CD4-positive, alpha-beta T cell treated with Interleukin-6 for 4 hours (primary cell): ENCODE measurements around the gene NRF1.

Source experiments
- DNase-seq: peaks from one replicate; pipeline ENCODE4 v3.0.0-alpha.2; 2020; ENCODE audit warnings: mixed read lengths

Gene NRF1

DNA sequence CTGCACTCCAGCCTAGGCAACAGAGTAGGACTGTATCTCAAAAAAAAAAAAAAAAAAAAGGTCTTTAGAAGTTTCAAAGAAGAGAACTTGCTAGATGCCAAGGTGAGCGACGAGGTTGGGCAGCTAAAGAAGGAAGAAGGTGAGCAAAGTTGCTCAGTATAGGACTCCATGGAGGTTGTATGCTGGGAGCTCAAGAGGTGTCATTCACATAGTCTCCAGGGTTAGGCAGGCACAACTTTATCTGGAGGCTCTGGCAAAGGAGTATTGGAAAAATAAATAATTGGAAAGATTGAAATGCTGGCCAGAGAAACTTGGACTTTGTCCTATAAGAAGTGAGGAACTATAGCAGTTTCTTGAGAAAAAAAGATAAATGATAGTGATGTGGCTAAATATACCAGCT is 74.5 kb downstream of the NRF1 start:
- no peak for DNase-seq

DNA sequence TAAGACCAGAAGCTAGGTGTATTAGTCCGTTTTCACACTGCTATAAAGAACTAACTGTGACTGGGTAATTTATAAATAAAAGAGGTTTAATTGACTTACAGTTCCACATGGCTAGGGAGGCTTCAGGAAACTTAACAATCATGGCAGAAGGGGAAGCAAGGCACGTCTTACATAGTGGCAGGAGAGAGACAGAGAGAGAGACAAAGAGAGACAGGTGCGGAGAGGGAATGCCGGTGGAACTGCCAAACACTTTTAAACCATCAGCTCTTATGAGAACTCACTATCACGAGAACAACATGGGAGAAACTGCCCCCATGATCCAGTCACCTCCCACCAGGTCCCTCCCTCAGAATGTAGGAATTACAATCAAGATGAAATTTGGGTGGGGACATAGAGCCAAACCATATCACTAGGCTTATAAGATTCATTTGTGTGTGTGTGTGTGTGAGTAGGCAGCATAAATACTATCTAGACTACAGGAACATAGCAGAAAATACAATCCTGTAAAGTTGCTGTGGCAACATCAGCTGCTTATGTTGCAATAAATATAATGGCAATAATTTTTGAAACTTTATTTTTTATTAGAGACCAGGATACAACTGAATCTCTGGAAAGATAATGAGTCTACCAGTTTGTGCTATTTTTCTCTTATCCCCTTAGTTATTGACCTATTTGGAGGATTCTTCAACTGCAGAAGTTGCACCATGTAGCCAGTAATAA is 77.1 kb downstream of the NRF1 start:
- no peak for DNase-seq

DNA sequence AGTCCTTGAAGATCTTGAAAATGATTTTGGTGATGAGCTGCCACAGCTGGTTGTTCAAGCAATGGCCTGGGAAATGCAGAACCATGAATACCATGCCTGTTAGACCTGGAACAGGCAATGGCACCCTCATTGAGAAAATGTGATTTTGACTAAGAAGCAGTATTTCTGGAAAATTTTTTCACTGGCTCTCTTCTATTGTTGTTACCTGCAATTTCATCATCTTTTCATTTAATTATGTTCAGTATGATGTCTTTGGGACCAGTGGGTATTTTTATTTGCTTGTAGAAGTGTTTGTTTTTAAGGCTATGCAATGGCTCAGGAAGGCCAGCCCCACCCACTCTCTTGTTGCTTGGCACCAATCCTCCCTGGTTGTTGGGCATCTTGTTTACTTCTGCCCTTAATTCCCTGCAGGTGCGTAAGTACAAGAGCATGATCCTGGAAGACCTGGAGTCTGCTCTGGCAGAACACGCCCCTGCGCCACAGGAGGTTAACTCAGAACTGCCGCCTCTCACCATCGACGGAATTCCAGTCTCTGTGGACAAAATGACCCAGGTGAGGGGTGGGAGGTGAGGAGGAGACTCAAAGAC is 78.6 kb downstream of the NRF1 start:
- DNase-seq = no peak

DNA sequence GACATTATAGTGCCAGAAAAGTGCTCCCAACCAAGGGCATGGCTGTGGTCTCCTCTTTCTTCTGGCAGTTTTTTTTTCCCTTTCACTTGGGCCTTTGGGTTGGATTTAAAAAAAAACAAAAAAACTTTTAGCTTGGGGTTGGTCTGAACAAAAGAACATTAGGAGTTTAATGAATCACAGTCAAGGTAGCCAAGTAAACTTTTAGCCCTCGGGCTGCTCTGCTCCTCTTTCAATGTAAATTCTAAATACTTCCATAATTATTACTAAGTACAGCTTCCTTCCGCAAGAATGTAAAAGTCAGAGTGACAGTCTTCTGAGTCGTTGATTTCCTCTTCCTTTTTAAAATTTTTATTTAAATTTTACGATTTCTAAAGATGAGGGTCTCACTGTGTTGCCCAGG is 79.2 kb downstream of the NRF1 start:
- DNase-seq = no peak

DNA sequence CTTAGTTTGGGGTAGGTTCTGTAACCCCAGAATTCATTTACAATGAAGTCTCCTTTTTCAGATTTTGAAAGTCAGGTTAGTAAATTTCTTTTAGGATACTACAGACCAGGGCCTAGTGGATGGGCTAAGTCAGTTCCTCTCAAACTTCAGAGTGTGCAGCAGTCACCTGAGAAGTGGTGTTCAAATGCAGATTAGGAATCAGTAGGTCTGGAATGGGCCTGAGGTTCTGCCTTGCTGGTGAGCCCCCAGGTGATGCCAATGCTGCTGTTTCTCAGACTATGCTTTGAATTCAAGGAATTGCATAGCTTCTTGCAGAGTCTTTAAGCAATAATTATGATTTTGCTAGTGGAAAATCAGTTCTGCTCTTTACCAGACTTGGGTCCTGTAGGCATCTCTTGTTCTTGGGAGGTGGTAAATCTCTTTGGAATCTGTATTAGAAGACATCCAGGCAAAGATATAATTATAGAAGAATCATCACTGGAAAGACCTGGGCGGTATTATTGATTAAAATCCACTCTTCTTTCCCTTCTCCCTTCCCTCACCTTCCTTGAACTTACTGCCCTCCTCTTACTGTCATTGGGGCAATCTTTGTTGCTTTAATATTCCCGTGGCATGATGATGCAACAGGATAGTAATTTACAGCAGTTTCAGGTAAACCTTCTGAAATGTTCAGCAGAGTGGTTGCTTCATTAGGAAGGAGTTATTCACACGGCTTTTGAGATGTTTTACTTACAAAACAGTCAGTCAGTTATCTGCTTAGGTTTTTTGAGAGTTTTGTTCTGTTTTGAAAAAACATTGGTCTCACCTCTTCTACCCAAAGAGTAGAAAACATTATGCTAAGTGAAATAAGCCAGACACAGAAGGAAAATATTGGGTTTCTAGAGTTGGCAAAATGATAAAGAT is 87.2 kb downstream of the NRF1 start:
- DNase-seq = no peak

DNA sequence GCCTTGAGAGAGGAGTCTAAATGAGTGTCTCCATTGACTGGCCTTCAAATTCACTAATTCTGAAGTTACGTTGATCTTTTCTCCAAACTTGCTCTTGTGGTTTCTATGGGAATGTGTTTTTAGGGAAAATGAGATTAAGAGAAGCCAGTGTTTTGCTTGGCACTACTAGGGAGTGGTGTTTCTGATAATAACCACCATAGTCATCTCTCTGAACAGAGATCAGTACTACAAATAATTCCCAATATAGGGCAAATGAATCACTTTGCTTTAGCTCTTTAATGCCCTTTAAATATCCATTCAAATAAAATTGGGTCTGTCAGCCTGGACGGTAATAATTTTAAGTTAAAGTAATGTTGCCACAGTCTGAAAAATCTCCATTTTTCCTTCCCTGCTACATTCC is 90.8 kb downstream of the NRF1 start:
- DNase-seq = no peak

DNA sequence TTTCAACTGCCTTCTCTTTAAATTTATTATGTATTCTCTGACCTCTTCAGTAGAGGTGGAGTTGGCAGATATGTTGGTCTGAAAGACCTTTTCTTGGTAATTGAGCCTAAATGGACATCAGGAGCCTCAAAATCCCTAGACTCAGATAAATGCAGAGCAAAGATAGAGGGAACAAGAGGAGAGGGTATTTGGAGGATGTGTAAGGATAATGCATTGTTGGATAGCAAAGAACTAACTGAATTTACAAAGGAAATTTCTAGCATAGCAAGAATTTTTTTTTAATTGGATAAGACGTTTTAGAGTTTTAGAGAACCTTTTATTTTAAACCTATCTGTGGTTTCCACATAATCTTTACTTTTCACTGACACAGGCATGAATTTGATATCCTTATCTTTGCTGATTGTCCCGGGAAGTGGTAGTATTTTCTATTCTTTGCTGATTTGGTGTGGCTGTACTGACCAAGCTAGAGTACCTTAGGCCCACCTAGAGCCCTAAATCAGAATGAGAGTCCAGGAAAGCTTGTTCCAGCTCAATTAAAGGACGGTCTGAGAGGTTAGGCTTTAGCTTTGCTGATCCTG is 91.3 kb downstream of the NRF1 start:
- DNase-seq = no peak

DNA sequence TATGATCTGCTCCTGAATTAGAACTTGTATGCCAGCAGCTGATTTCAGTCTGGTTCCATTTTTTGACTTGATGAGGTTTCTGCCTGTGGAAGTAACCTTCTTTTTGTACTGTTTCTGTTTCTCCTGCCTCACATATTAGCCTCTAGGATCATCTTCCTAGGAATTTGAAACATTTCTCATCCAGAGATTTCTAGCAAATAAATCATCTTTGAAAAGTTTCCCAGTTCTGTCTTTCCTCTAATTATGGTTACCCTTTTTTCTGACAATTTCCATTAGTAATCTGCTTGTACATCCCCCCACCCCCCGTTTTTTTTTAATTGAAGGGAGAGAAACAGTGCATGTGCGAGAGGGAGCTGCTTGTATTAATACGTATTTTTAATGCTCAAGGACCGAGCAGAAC is 92.2 kb downstream of the NRF1 start:
- no peak for DNase-seq

DNA sequence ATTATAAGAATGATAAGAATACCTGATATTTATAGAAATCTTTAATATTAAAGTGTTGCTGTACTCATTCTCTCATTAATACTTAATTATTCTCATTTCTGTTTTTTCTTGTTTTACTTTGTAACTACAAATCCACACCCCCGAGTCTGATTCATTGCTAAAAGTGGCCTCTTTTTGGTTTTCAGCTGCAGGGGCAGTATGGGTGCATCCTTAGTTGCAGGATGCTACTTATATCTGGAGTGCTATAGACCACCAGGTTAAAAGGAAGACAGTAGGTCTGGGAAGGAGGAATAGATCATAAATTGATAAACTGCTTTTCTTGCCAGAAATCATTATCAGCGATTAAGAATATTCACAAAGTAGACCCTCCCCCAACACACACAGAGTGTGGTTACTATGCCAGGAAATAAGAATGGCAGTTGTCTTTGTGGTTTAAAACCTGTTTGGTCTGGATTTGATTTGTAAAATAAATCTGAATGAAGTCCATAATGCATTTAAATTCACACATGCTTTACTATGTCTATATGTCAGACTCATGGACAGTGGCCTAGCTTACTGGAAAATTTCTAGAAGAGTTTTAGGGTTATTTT is 96.5 kb downstream of the NRF1 start:
- DNase-seq = no peak

DNA sequence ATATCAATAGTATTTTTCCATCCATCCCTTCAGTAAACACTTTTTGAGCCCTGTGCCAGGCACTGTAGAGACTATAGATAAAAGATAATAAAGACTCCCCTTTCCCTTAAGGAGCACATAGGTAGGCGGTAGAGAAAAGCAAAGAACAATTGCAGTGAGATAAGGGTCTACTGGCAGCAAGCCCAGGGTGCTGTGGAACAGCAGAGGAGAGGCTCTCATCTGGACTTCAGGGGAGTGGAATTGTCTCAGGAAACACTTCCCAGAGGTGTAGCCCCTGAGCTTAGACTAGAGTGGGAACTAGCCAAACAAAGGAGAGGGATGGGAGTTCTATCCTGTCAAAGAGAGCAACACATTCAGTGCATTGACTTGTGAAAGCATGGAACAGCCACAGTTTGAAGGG is 102.0 kb downstream of the NRF1 start:
- DNase-seq = no peak

DNA sequence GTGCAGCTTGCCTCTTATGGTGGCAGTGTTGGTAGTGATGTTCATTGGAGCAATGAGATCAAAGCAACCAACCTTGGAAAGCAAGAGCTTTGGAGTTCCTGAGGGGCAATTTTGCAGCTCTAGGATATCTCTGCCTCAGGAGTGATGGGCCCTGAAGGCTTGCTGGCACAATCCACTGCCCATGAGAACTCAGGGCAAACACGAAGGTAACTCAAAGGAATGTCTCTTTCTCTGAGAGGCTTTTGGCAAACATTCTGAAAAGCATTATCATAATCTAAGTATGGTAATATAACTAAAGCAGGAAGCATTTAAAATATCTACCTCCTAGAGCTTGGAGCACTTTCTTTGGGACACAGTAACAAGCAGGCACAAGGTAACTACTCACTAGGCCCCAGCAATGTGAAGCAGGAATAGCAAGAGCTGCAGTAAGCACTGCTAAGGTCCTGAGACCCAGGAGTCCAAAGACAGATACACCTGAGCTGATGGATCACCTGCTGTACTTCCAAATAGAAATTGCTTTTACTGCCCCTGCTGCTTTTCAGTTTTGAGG is 103.1 kb downstream of the NRF1 start:
- DNase-seq = no peak

DNA sequence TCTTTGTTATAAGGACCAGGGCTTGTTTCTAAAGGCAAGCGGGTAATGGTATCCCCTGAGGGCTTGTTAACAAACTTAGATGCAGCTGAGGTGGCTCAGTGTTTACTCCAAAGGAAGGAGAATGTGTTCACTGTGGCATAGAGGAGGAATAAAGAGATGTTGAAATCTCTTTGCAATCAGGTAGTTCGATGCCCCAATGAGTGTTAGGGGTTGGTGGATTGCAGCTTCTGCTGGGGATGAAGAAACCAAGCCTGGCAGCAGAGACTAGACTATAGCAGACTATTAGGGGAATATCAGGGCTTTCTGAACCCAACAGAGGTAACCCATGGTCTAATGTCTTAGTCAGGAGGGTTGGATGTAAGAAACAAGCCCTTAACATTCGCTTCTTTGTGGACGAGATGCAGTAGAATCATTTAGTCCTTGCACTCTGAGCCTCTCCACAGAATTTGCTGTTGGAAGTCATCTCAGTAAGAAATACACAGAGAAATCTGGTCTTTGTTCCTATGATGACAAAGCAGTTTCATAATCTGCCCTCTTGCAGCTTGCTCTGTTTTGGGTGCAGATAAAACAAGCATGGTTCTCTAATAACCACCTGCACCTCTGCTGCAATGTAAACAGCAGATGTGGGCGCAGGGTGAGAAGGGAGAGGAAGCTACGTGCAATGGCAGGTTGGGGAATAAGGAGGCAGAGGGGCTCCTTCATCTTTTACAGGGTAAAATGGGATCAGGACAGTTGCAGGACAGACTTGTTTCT is 108.6 kb downstream of the NRF1 start:
- DNase-seq = no peak

DNA sequence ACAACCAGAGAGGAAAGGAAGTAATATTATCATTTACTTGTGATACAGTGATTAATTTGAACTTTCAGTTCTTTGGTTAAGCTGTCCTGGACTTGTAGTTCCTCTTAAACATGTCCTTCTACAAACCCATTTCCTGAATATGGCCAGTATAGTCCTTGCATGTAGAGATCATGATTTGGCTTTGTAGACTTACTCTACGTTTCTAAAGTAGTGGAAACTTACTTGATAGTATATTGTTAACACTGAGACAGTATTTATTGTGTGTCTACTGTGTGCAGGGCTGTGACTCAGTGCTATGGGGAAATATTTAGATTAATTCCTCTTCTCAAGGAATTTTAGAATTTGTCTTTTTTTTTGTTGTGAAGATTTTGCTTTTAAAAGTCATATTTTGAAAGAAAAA is 109.5 kb downstream of the NRF1 start:
- no peak for DNase-seq

DNA sequence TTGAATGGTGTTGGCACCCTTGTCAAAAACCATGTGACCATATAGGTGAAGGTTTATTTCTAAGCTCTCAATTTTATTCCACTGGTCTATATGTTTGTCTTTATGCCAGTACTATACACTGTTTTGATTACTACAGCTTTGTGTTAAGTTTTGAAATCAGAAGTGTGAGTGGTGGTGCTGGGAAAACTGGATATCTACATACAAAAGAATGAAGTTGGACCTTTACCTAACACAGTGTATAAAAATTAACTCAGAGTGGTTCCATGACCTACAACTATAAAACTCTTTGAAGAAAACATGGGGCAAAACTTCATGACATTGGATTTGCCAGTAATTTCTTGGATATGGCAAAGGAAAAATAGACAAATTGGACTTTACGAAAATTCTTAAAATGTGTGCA is 112.2 kb downstream of the NRF1 start:
- no peak for DNase-seq

DNA sequence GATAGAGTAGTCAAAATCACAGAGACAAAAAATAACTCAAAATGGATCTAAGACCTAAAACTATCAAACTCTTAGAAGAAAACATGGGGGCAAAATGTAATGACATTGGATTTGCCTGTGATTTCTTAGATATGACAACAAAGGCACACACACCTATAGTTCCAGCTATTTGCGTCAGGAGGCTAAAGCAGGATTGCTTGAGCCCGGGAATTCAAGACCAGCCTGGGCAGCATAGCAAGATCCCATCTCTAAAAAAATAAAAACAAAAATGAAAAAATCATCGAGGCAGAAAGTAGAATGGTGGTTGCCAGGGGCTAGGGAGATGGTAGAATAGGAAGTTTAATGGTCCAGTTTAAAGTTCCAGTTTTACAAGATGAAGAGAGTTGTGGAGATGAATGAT is 113.3 kb downstream of the NRF1 start:
- DNase-seq = no peak

DNA sequence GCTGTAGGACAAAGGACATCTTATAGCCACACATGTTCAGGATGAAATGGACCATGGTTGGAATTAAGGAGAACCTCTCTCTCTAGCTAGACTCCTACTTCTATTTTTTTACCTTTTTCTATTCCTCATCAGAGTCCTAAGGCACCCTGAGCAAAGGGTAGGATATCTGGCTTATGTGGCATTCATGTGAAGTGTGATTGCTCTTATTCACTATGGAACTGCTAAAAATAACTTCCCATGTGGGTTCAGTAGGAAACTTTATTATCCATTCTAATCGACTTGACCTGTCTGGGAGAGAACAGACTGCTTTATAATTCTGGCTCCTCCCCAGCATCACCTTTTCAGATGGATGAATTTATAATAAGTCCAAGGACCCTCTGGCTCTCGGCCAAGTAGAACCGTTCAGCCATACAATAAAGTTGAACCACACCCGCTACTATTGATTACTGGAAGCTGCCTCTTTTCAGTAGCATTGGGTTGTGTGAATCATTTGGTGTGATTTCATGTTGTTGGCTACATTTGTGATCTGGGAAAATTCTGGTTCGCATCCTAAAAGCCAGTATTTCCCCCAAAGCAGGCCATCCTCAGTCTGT is 117.5 kb downstream of the NRF1 start:
- no peak for DNase-seq

DNA sequence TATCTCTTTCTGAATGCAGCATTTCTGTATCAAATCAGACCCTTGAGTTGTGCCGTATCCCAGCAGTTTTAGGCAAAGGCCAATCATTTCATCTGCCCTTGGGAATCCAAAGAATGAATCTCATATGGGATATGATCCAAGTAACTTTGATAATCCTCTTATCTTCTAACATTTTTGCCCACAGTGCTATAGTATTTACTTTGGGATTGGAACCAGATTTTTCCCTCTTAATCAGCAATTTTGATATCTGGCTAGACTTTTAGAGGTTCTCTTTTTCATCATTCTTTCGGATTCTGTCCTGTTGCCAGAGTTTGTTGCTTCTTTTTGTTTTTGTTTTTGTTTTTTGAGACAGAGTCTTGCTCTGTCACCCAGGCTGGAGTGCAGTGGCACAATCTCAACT is 118.0 kb downstream of the NRF1 start:
- DNase-seq = no peak

DNA sequence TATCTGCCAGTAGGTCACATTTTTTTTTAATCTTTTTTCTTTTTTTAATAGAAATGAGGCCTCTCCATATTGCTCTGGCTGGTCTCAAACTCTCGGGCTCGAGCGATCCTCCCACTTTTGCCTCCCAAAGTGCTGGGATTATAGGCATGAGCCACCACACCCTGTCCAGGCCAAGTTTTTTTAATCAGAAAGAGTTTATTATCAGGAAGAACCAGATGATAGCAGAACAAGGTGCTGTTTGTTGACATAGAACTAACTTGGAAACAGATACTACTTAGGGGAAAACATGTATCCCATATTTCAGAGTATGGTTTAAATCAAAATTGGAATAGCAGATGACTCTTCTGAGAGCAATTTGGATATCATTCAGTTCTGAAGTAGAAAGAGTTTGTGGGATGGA is 118.6 kb downstream of the NRF1 start:
- no peak for DNase-seq

DNA sequence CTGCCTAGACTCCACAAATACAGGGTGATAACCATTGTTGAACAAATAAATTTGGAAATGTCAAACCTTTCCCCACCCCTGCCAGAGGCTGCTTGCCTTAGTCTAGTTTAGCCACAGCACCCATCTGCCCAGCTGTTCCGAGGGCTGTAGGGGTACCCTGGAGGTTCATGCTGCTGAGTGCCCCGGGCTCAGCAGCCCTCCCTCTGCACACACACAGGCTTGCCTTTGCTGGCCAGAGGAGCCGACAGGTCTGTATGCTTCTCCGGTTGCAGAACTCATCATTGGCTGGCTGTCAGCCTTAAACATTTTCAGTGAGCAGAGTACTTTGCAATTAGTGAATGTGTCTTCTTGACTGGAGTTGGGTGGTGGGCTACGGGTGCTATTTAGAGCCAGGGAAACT is 122.9 kb downstream of the NRF1 start:
- DNase-seq = no peak

DNA sequence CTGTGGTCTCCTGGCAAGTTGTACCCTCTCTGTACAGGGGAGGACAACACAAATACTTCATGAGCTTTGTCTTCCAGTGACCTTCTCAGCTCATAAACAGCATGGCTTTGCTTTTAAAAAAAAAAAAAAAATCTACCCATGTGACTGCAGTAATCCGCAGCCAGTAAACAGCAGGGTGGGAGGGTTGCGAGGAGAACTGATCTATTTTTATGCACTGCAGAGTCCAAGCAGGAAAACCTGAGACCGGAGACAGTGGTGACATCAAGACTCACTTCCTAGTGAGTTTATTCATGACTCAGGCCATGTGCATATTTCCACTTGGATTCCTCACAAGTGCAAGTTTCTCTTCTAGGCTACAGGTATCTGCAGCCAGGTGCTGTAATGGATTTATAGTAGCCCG is 127.9 kb downstream of the NRF1 start:
- no peak for DNase-seq

DNA sequence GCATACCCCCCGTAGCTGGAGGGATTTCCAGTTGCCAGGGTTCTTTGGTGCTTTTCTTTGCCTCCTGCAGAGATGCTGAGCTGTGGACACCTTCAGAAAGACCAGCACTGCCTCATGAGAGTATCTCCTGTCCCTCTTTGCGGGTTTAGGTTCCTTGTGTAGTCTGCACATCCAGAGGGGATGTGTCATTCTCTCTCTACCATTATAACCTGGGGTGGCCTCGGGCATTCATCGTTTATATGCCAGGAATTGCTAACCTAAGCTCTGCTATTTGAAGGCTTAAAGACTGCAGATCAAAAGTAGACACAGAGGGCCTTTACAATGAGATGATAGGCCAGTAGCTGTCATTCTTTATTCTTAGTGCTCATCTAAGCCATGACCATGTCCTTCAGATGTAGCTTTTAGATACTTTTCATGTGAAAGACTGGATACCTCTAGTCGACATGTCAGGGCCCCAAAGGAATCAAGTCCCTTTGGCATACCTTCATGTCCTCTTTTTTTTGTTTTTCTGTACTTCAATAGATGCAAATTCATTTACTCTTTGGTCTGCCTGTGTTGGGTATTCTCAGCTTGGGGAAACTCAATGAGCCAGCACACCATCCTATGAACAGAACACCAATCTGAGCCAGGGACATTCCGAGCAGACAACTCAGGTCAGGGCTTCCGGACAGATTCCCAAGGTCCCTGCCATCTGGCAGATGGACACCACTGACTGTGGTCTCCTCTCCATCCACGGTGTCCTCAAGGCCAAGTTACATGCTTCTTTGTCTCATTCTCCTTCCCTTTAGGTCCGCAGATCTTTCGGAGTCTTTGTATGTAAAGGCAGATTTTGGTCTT is 129.3 kb downstream of the NRF1 start:
- DNase-seq = no peak
